SU-DHL-6 (cell line): Measurements from ENCODE around the gene PIK3R6.

Source experiments
- EZH2phosphoT487 ChIP-seq: fragments of 200-600 bp; sonication (generic), shearing (Covaris generic); conservative IDR thresholded peaks from 2 replicates; pipeline ENCODE4 v1.6.1; 2018; ENCODE audit warnings: mild to moderate bottlenecking, antibody characterized with exemption, low read length, moderate library complexity, mixed read lengths
- TF ChIP-seq, protein P1 (sequence below): fragments of 200-600 bp; sonication (generic); IDR thresholded peaks from one replicate; pipeline ENCODE4 v1.5.1; 2017; ENCODE audit warnings: antibody characterized with exemption, mild to moderate bottlenecking, low read length, moderate library complexity; ENCODE audit not compliant: insufficient read depth, poor library complexity, severe bottlenecking

DNA sequence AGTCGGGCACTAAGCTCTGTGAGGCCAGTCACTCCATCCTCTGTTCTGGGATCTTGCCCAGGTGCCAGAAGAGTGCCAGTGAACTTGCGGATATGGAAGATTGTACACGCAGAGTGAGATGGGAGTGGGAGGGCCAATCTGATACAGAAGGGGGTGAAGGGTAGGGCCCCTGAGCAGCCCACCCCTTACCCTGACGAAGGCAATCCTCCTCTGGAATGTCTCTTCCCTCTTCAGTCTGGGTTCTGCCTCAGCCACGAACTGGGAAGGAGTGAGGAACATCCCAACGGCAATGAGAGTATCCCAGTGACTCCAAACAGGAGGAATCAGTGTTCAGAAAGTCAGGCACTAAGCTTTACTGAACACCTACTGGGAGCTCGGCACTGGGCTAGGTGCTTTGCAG lies 11.9 kb upstream of the PIK3R6 start:
- TF ChIP-seq, protein P1, sequence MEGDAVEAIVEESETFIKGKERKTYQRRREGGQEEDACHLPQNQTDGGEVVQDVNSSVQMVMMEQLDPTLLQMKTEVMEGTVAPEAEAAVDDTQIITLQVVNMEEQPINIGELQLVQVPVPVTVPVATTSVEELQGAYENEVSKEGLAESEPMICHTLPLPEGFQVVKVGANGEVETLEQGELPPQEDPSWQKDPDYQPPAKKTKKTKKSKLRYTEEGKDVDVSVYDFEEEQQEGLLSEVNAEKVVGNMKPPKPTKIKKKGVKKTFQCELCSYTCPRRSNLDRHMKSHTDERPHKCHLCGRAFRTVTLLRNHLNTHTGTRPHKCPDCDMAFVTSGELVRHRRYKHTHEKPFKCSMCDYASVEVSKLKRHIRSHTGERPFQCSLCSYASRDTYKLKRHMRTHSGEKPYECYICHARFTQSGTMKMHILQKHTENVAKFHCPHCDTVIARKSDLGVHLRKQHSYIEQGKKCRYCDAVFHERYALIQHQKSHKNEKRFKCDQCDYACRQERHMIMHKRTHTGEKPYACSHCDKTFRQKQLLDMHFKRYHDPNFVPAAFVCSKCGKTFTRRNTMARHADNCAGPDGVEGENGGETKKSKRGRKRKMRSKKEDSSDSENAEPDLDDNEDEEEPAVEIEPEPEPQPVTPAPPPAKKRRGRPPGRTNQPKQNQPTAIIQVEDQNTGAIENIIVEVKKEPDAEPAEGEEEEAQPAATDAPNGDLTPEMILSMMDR: no peak
- TF ChIP-seq EZH2phosphoT487: no peak
